SK-N-SH (cell line): Measurements from ENCODE around the gene PIP4K2B. TPM values are rescaled to one million over a fixed set of nuclear protein-coding genes. Genes with fewer than 3 reads are reported as not detected.

Source experiments
- CTCF ChIA-PET: fragments of 300-600, 350-600 bp; formaldehyde crosslinking; extraction: SDS; loops from one replicate; lab custom pipeline; 2021; lab: Yijun Ruan, JAX
- POLR2A ChIA-PET: fragments of 350-600 bp; sonication (Branson Sonifier 250); formaldehyde crosslinking; extraction: SDS; loops from one replicate; lab custom pipeline; 2020; ENCODE audit warnings: antibody characterized with exemption, inconsistent platforms; lab: Yijun Ruan, JAX
- DNase-seq: peaks from one replicate; pipeline ENCODE4 v3.0.0; 2012
- H2AFZ ChIP-seq: fragments of 200-600 bp; sonication (generic); 2 replicates; pipeline ENCODE4 v1.8.1; 2016; ENCODE audit warnings: antibody characterized with exemption, mild to moderate bottlenecking, low read depth
- H3F3A ChIP-seq: fragments of 200-600 bp; sonication (generic); replicated peaks from 2 replicates; pipeline ENCODE3; 2016; ENCODE audit warnings: antibody characterized with exemption, mild to moderate bottlenecking; ENCODE audit not compliant: insufficient read depth
- H3K27ac ChIP-seq, 2 experiments: fragments of 200-500 bp in 1 of 2; fragments of 200-600 bp in 1 of 2; sonication (Bioruptor generic) in 1 of 2; sonication (generic), shearing (Covaris generic) in 1 of 2; 2 replicates each; pipeline versions ENCODE4 v1.5.1 to v1.6.1; 2014 to 2016; ENCODE audit warnings: low read depth in 2 of 2, inconsistent platforms in 1 of 2, low read length in 1 of 2, mild to moderate bottlenecking in 1 of 2, mixed read lengths in 1 of 2
- H3K27me3 ChIP-seq: fragments of 200-600 bp; sonication (generic), shearing (Covaris generic); 2 replicates; pipeline ENCODE4 v1.6.1; 2016; ENCODE audit warnings: mixed run types; ENCODE audit not compliant: insufficient read depth
- H3K36me3 ChIP-seq, 2 experiments: fragments of 200-500 bp in 1 of 2; fragments of 200-600 bp in 1 of 2; sonication (Bioruptor generic) in 1 of 2; sonication (generic) in 1 of 2; replicated peaks in 1 of 2; 2 replicates each; pipeline versions ENCODE3 to v1.5.1; 2014 to 2016; ENCODE audit warnings: low read length in 1 of 2, mild to moderate bottlenecking in 1 of 2; ENCODE audit not compliant: insufficient read depth in 2 of 2, control insufficient read depth in 1 of 2
- H3K4me1 ChIP-seq, 2 experiments: fragments of 200-500 bp in 1 of 2; fragments of 200-600 bp in 1 of 2; sonication (Bioruptor generic) in 1 of 2; sonication (generic), shearing (Covaris generic) in 1 of 2; 2 replicates each; pipeline versions ENCODE4 v1.5.1 to v1.6.1; 2014 to 2016; ENCODE audit warnings: low read depth in 1 of 2, low read length in 1 of 2, mixed run types in 1 of 2; ENCODE audit not compliant: insufficient read depth in 2 of 2, control insufficient read depth in 1 of 2
- H3K4me2 ChIP-seq: fragments of 200-600 bp; sonication (generic), shearing (Covaris generic); 2 replicates; pipeline ENCODE4 v1.6.1; 2017; ENCODE audit warnings: mixed run types
- H3K4me3 ChIP-seq, 2 experiments: fragments of 200-500 bp in 1 of 2; fragments of 200-600 bp in 1 of 2; sonication (Bioruptor generic) in 1 of 2; sonication (generic), shearing (Covaris generic) in 1 of 2; 2 replicates each; pipeline versions ENCODE4 v1.5.1 to v1.8.1; 2014 to 2016; ENCODE audit warnings: low read depth in 2 of 2, inconsistent platforms in 1 of 2, low read length in 1 of 2, mild to moderate bottlenecking in 1 of 2, mixed read lengths in 1 of 2, moderate library complexity in 1 of 2
- H3K79me2 ChIP-seq: fragments of 200-600 bp; sonication (generic); 2 replicates; pipeline ENCODE4 v1.8.1; 2017; ENCODE audit warnings: mild to moderate bottlenecking; ENCODE audit not compliant: insufficient read depth
- H3K9ac ChIP-seq: fragments of 200-600 bp; sonication (generic); 2 replicates; pipeline ENCODE4 v1.6.1; 2017; ENCODE audit warnings: mixed run types
- H3K9me2 ChIP-seq: fragments of 200-600 bp; sonication (generic); 2 replicates; pipeline ENCODE4 v1.6.1; 2017; ENCODE audit warnings: mixed run types
- H3K9me3 ChIP-seq: fragments of 200-600 bp; sonication (generic); 2 replicates; pipeline ENCODE4 v1.6.1; 2017; ENCODE audit warnings: mixed run types, mild to moderate bottlenecking, moderate library complexity
- H4K20me1 ChIP-seq: fragments of 200-600 bp; sonication (generic); 2 replicates; pipeline ENCODE4 v1.6.1; 2017; ENCODE audit warnings: mild to moderate bottlenecking, mixed run types; ENCODE audit not compliant: insufficient read depth
- ELF1 ChIP-seq: IDR thresholded peaks from 2 replicates; pipeline ENCODE4 v1.4.0; 2012
- EP300 ChIP-seq, 2 experiments: IDR thresholded peaks; 2 replicates each; pipeline versions ENCODE4 v1.4.0 to v1.6.1; 2012; ENCODE audit warnings: borderline replicate concordance in 1 of 2, low read depth in 1 of 2, low read length in 1 of 2
- EZH2phosphoT487 ChIP-seq: fragments of 200-600 bp; sonication (generic); IDR thresholded peaks from 2 replicates; pipeline ENCODE4 v1.6.1; 2017; ENCODE audit warnings: low read depth, mixed run types, mild to moderate bottlenecking, antibody characterized with exemption, moderate library complexity, borderline replicate concordance
- FOXJ3 ChIP-seq: sonication (generic); formaldehyde crosslinking; IDR thresholded peaks from 2 replicates; pipeline ENCODE4 v1.5.1; 2020; ENCODE audit warnings: mild to moderate bottlenecking, missing genetic modification reagents
- GATA2 ChIP-seq: sonication (generic); formaldehyde crosslinking; IDR thresholded peaks from 2 replicates; pipeline ENCODE4 v1.5.0; 2020; ENCODE audit warnings: mild to moderate bottlenecking, missing genetic modification reagents
- JUND ChIP-seq: IDR thresholded peaks from 2 replicates; pipeline ENCODE4 v1.4.0; 2012
- MAX ChIP-seq: IDR thresholded peaks from 2 replicates; pipeline ENCODE4 v1.4.0; 2012; ENCODE audit warnings: low read depth
- MEF2A ChIP-seq: IDR thresholded peaks from 2 replicates; pipeline ENCODE4 v1.4.0; 2012; ENCODE audit warnings: low read depth, borderline replicate concordance
- MXI1 ChIP-seq: IDR thresholded peaks from 2 replicates; pipeline ENCODE4 v1.6.1; 2012; ENCODE audit warnings: mild to moderate bottlenecking, low read depth, low read length, improper control_type of control experiment
- NFIC ChIP-seq: IDR thresholded peaks from 2 replicates; pipeline ENCODE4 v1.4.0; 2012; ENCODE audit warnings: borderline replicate concordance
- RFX5 ChIP-seq: IDR thresholded peaks from 2 replicates; pipeline ENCODE4 v1.6.1; 2012; ENCODE audit warnings: mild to moderate bottlenecking, improper control_type of control experiment, low read length
- RXRA ChIP-seq: IDR thresholded peaks from 2 replicates; pipeline ENCODE4 v1.4.0; 2012; ENCODE audit warnings: low read depth, mild to moderate bottlenecking, borderline replicate concordance
- TCF12 ChIP-seq: IDR thresholded peaks from 2 replicates; pipeline ENCODE4 v1.4.0; 2012
- TEAD4 ChIP-seq: IDR thresholded peaks from 2 replicates; pipeline ENCODE4 v1.4.0; 2012; ENCODE audit warnings: mild to moderate bottlenecking, borderline replicate concordance; ENCODE audit not compliant: insufficient read depth
- USF1 ChIP-seq: IDR thresholded peaks from 2 replicates; pipeline ENCODE4 v1.4.0; 2012; ENCODE audit warnings: low read depth, borderline replicate concordance
- USF2 ChIP-seq: fragments of 150-350 bp; IDR thresholded peaks from 2 replicates; pipeline ENCODE4 v1.6.1; 2017; ENCODE audit warnings: antibody characterized with exemption, low read length, low read depth, borderline replicate concordance
- ZBTB33 ChIP-seq: IDR thresholded peaks from 2 replicates; pipeline ENCODE4 v1.4.0; 2012; ENCODE audit warnings: low read depth, borderline replicate concordance
- WGBS: methylation state at CpG from one replicate; pipeline ENCODE4 v1.1.6; 2017; ENCODE audit warnings: low lambda C conversion rate; 5-methylcytosine and 5-hydroxymethylcytosine counted together
- polyA plus RNA-seq, 3 experiments: library from polyadenylated mRNA; depleted of rRNA; stranded (reverse); fragments of >200 nt; gene quantifications; 2 replicates each; pipeline ENCODE4 v1.2.3, GENCODE V29; 2012
- TF ChIP-seq, protein P1 (sequence below): fragments of 200-600 bp; sonication (generic); IDR thresholded peaks from 2 replicates; pipeline ENCODE4 v1.6.1; 2017; ENCODE audit warnings: antibody characterized with exemption, mild to moderate bottlenecking, moderate library complexity

Gene PIP4K2B
- polyA plus RNA-seq, 1 of the 3 experiments (the other 2 are of a cell fraction): 29.8 TPM

GRCh38 chr17:38741461-38741860 lies 57.9 kb downstream of the PIP4K2B start:
- peaks cover 9 to 23% of the 10 kb centered on the region in 2 experiments for H3K36me3 ChIP-seq
- TF ChIP-seq USF1 (no peak), EP300 (IDR thresholded peaks at IDR 0.05; ENCODE audit: borderline replicate concordance in 1 of 2, low read depth in 1 of 2, low read length in 1 of 2) (no peak), RFX5 (no peak), GATA2 (CRISPR knock-in tag) (no peak), USF2 (no peak), RXRA (no peak), ELF1 (no peak), ZBTB33 (no peak), TEAD4 (no peak), MAX (no peak), MXI1 (no peak)
- peaks cover 20% of the 10 kb centered on the region for H3F3A ChIP-seq
- no peak overlapping the region for H3K4me2 ChIP-seq
- whole genome bisulfite sequencing: 88% methylated on average over 4 of the region's 5 CpGs
- no peak overlapping the region for H3K4me3 ChIP-seq
- no peaks in the 10 kb centered on the region for H3K9me2 ChIP-seq
- H3K4me1 ChIP-seq: peaks cover 9 to 61% of the 10 kb centered on the region in 2 experiments; a peak in 2 of 4 replicates
- H3K79me2 ChIP-seq: peaks cover 81% of the 10 kb centered on the region
- ChIA-PET CTCF (interaction anchor here (0.9 to 7.4 kb wide), 3 partner anchors 8 to 67 kb away, joined by 3 to 88 read pairs (median 10); partner anchors contain the start of gene CISD3), POLR2A (interaction anchor here (1.4 to 1.7 kb wide), 2 partner anchors 10 kb away, joined by 8 to 12 read pairs; partner anchors contain the start of gene PSMB3)
- no peaks in the 10 kb centered on the region for H3K9me3 ChIP-seq
- H2AFZ ChIP-seq: no peak overlapping the region
- DNase-seq: no peak
- H3K27me3 ChIP-seq: no peaks in the 10 kb centered on the region
- H4K20me1 ChIP-seq: peaks cover 78% of the 10 kb centered on the region
- H3K9ac ChIP-seq: no peak overlapping the region
- peak overlapping the region; percentile 83 to 95; a peak in 3 of 4 replicates for H3K27ac ChIP-seq

DNA sequence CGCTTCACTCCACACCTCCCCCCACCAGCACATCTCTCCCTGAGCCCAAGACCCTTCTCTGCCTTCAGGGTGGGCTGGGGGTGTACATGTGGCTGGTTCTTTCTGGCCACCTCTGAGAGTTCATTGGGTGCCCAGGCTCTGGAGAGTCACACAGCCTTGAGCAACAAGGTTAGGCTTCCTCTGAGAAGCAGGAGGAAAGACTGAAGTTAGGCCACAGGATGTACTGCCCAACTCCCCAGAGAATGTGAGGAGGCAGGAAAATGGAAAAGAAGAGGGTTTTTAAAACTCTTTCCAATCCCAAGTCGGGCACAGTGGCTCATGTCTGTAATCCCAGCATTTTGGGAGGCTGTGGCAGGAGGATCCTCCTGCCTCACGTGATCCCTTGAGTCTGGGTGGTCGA lies 58.5 kb downstream of the PIP4K2B start:
- CTCF ChIA-PET: interaction anchor here (0.9 to 7.4 kb wide), 3 partner anchors 7 to 67 kb away, joined by 3 to 88 read pairs (median 5); partner anchors contain the start of gene CISD3
- H2AFZ ChIP-seq: no peak overlapping the region
- H3K4me1 ChIP-seq: peaks cover 9 to 61% of the 10 kb centered on the region in 2 experiments; a peak in 2 of 4 replicates
- 98% methylated on average over 4 of the region's 4 CpGs for WGBS
- no peaks in the 10 kb centered on the region for H3K9me2 ChIP-seq
- H3K27ac ChIP-seq: peak overlapping the region in 1 of 2 experiments; percentile 95; a peak in 2 of 4 replicates
- peaks cover 24% of the 10 kb centered on the region for H3F3A ChIP-seq
- H3K27me3 ChIP-seq: no peaks in the 10 kb centered on the region
- no peak overlapping the region for H3K9ac ChIP-seq
- POLR2A ChIA-PET: interaction anchor here (1.4 kb wide), 1 partner anchor 10 kb away, joined by 8 read pairs; no protein-coding TSS in a partner anchor
- peaks cover 9 to 25% of the 10 kb centered on the region in 2 experiments for H3K36me3 ChIP-seq
- no peak for DNase-seq
- no peak overlapping the region for H3K4me2 ChIP-seq
- TF ChIP-seq EZH2phosphoT487: no peak
- TF ChIP-seq TCF12: no peak
- TF ChIP-seq, protein P1, sequence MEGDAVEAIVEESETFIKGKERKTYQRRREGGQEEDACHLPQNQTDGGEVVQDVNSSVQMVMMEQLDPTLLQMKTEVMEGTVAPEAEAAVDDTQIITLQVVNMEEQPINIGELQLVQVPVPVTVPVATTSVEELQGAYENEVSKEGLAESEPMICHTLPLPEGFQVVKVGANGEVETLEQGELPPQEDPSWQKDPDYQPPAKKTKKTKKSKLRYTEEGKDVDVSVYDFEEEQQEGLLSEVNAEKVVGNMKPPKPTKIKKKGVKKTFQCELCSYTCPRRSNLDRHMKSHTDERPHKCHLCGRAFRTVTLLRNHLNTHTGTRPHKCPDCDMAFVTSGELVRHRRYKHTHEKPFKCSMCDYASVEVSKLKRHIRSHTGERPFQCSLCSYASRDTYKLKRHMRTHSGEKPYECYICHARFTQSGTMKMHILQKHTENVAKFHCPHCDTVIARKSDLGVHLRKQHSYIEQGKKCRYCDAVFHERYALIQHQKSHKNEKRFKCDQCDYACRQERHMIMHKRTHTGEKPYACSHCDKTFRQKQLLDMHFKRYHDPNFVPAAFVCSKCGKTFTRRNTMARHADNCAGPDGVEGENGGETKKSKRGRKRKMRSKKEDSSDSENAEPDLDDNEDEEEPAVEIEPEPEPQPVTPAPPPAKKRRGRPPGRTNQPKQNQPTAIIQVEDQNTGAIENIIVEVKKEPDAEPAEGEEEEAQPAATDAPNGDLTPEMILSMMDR: no peak
- TF ChIP-seq JUND: no peak
- no peak for TF ChIP-seq FOXJ3 (CRISPR knock-in tag)
- TF ChIP-seq RXRA: no peak
- TF ChIP-seq TEAD4: no peak
- no peak for TF ChIP-seq NFIC
- TF ChIP-seq MXI1: no peak
- TF ChIP-seq MEF2A: no peak
- H3K9me3 ChIP-seq: no peaks in the 10 kb centered on the region
- peaks cover 73% of the 10 kb centered on the region for H4K20me1 ChIP-seq
- no peak overlapping the region for H3K4me3 ChIP-seq
- H3K79me2 ChIP-seq: peaks cover 74% of the 10 kb centered on the region
